ENCODE measurements around the gene PEAK3. TPM values are rescaled to one million over a fixed set of nuclear protein-coding genes. Genes with fewer than 3 reads are reported as not detected.

PEAK3 gene, protein sequence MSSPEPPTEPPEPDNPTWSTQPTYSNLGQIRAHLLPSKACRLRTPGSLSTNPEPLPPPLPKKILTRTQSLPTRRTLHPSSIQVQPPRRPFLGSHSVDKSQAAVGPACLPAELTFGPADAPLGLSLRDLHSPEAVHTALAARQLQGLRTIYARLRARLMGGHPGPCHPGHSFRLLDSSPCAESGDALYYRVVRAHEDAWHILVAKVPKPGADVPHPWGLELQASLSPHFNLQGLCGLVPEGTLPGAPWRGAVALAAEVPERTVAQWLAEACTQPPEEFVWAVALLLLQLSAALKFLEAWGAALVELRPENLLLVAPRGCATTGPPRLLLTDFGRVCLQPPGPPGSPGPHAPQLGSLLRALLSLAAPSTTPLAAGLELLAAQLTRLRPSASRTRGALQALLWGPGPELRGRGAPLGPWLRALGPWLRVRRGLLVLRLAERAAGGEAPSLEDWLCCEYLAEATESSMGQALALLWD
- not detected in 2 replicates for total RNA-seq (2014; rRNA removed; shearing (Covaris generic); ENCODE audit: low replicate concordance)

DNA sequence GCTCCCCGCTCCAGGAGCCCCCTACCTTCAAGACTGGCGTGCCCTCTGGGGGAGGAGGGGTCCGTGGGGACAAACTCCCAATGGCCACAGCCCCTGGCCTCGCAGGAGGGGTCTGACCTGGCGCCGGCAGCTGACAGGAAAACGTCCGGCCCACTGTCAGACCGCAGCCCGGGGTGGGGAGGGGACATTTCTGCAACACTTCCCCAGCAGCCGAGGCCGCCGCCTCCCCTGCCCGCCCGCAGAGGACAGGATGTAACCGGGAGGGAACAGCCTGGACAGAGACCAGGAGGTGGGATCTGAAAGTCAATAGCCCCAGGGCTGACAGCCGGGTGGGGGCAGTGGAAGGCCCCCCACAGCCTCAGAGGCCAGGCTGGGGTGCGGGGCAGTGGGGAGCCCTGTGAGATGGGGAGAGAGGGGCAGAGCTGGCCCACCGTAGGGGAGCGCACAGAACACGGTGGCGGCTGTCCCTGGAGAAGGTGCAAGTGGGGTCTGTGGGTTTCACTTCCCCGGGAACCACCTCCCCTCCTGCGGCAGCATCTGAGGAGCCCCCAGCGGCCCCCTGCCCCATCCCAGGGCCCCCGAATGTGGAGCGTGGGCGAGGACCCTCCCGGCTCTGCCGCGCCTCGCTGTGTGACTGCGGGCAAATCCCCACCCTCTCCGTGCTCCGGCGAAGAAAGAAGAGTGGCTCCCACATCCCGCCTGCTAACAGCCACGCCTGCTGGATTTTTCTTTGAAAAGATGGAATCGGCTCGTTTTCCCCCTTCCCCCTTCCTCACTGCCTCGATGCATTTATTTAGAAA lies at the start of gene PEAK3:
PEAK3 (minus strand) TSS at position 114 of the 800 bp plus-strand sequence. CDS start 1,244 bp downstream, outside the sequence.
- H3K9me3 ChIP-seq, result no peaks in the 10 kb centered on the region
- no peak for DNase-seq
- no peaks in the 10 kb centered on the region for H3K27me3 ChIP-seq
- no peaks in the 10 kb centered on the region for H3K36me3 ChIP-seq
- no peak within 1 kb of the TSS for H3K4me3 ChIP-seq

DNA sequence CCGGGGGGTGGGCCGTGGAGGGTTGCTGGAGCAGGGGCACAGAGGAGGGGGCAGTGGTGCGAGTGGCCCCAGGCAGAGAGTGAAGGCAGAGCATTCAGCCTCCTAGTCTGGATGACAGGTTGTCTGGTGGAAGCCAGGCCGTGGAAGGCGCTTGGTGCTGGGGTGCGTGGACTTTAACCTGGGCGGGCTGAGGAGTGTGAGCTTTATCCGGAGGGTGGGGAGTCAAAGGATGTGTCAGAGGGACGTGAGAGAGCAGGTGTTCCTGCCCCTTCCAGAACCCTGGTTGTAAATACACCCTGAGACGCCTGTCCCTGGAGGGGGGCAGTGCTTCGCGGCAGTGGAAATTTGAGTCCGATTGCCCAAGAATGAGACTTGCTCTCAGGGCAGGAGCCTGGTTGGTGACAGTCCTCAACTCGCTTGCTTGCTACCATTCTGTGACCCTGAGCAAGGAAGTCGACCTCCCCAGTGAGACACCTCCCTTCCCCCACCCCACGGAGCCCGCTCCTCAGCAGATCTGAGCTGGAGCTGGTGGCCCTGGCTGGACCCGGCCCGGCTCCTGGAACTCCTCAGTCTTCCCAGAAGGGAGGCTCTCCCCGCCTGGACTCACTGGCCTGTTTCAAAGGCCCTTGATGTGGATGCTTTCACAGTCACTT lies 48.8 kb upstream of the PEAK3 start:
- H3K36me3 ChIP-seq, result peaks cover 13% of the 10 kb centered on the region

DNA sequence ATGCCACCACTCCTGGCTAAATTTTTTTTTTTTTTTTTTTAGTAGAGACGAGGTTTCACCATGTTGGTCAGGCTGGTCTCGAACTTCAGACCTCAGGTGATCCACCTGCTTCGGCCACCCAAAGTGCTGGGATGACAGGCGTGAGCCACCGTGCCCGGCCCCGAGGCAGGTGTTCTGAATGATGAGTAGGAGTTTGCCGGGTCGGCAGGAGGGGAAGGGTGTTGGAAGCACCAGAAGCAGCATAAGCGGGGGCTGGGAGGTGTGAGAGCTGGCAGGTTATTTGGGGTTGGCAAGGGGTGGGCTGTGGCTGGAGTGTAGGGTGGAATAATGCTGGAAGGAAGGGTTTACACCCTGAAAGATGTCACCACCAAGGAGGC lies 48.3 kb upstream of the PEAK3 start:
- no peak for DNase-seq
- Histone ChIP-seq H3K27me3 (no peaks in the 10 kb centered on the region), H3K36me3 (peaks cover 13% of the 10 kb centered on the region), H3K9me3 (no peaks in the 10 kb centered on the region), H3K4me3 (no peak overlapping the region)

More for the DNA sequence above, 48.8 kb upstream of the PEAK3 start:
- no peaks in the 10 kb centered on the region for H3K27me3 ChIP-seq
- no peaks in the 10 kb centered on the region for H3K9me3 ChIP-seq
- H3K4me3 ChIP-seq, result no peak overlapping the region
- DNase-seq, result no peak

DNA sequence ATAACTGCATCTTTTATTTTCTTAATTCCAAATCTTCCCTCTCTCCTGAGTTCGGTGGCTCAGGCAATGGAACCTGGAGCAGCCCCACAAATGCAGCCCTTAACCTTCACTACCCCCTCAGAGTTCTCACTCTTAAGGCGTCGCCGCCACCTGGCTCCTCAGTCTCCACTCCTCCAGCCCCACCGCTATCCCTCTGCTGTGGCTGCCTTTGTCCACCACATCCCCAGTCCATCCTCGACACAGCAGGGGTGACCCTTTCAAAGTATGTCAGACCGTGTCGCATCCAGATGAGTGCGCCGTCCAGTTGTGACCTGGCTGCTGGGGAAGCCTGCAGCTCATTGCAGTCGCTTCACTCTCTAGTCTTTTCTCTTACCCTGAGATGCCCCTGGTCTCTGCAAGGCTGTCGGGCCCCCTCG lies 47.5 kb upstream of the PEAK3 start:
- no peaks in the 10 kb centered on the region for H3K9me3 ChIP-seq
- H3K4me3 ChIP-seq, result peak overlapping the region; percentile 78
- H3K36me3 ChIP-seq, result peaks cover 15% of the 10 kb centered on the region
- no peaks in the 10 kb centered on the region for H3K27me3 ChIP-seq
- no peak for DNase-seq

DNA sequence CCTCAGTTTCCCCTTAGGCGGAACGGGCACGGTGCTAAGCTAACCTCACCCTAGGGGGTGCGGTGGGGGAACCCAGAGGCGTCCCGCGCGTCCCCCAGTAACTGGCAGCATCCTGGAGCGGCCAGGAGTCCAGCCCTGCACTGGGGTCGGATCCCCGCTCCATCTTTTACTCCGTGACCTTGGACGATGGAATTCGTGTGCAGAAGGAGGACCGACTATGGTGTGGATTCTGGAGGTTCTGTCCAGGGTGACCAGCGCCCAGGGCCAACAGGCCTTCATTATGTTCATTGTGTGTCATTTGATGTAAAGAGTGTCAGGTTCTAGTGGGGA lies 47.1 kb upstream of the PEAK3 start:
- DNase-seq, result no peak
- Histone ChIP-seq H3K9me3 (no peaks in the 10 kb centered on the region), H3K27me3 (no peaks in the 10 kb centered on the region), H3K4me3 (peak overlapping the region; percentile 78), H3K36me3 (peaks cover 15% of the 10 kb centered on the region)

DNA sequence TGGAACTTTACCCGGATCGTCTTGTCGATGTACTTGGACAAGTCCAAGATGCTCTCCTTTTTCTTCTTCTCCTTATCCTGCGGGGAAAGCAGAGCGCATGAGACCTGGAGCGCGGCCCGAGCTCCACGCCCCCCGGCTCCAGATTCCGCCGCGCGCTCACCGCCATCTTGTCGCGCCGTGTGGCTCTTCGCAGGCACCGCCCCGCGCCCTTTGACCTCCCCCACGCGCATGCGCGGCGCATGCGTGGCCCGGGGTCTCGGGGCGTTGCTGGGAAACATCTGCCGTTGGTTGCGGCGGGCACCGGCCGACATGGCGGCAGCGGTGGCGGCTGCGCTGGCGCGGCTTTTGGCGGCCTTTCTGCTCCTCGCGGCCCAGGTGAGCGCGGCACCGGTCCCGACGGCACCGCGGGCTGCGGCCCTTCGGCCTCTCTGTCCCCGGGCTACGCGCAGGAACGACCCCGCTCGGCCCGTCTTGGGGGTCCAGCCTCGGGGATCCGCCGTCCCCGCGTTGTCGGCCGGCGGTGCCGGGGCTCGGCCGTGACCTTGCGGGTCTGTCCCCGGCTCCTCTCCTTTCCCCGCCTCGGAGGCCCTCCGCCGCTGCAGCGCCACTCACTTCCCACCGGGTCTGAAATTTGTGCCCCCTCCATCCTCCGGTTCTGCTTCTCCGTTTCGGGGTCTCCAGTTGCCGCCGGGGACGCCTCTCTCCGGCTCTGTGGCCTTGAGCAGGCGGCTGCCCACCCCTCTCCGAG lies 46.6 kb upstream of the PEAK3 start, which contains the start of the genes LSM7 and SPPL2B:
LSM7 (minus strand) TSS at position 186 of the 748 bp plus-strand sequence; CDS start at position 166, 20 bp downstream.
SPPL2B (plus strand) TSS at position 284 of the 748 bp plus-strand sequence; CDS start at position 310, 26 bp downstream.
- Histone ChIP-seq H3K4me3 (peak within 1 kb of the TSS; percentile 78), H3K9me3 (no peaks in the 10 kb centered on the region), H3K36me3 (peaks cover 15% of the 10 kb centered on the region), H3K27me3 (no peaks in the 10 kb centered on the region)
- peak; percentile 77 for DNase-seq

DNA sequence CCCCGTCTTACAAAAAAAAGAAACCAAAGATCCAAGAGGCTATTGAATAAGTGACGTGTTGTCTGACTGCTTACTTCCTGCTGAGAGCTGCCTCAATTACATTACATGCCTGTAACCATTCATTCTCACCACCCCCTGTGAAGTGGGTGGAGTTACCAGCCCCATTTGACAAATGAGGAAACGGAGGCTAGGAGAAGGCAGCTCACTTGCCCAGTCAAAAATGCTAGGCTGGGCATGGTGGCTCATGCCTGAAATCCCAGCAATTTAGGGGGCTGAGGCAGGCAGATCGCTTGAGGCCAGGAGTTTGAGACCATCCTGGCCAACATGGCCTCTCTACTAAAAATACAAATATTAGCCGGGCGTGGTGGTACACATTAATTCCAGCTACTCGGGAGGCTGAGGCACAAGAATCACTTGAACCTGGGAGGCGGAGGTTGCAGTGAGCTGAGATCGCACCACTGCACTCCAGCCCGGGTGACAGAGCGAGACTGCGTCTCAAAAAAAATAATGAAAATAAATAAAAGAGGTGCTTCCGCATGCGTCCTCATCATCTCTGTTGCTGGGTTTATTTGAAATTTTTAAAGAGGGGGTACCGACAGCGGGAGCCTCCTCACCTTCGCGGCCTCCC lies 45.9 kb upstream of the PEAK3 start:
- H3K27me3 ChIP-seq, result no peaks in the 10 kb centered on the region
- H3K9me3 ChIP-seq, result no peaks in the 10 kb centered on the region
- H3K4me3 ChIP-seq, result peak overlapping the region; percentile 78
- DNase-seq, result peak; percentile 62
- peaks cover 15% of the 10 kb centered on the region for H3K36me3 ChIP-seq

DNA sequence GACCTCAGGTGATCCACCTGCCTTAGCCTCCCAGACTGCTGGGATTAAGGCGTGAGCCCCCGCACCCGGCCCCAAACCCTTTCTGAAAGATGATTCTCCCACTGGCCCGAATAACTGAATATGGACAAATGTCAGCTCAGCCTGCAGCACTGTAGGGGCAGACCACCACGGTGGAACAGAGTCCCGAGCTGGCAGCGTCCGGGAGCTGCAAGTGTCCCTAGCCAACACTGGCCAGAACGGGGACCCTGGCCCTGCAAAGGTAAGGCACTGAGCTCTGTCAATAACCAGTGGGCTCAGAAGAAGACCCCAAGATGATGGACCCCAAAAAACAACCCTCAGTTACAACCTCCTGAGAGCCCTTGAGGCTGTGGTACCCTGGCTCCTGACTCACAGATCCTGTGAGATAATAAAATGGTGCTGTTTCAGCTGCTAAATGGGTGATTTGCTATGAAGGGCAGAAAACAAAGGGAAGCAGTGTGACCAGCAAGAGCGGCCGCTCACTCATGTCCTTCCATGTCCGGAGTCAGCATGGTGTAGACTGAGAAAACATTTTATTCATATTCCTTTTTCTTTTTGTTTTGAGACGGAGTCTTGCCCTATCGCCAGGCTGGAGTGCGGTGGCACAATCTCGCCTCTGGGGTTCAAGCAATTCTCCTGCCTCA lies 44.9 kb upstream of the PEAK3 start:
- H3K9me3 ChIP-seq, result no peaks in the 10 kb centered on the region
- H3K4me3 ChIP-seq, result peak overlapping the region; percentile 78
- peaks cover 15% of the 10 kb centered on the region for H3K36me3 ChIP-seq
- DNase-seq, result no peak
- H3K27me3 ChIP-seq, result no peaks in the 10 kb centered on the region

DNA sequence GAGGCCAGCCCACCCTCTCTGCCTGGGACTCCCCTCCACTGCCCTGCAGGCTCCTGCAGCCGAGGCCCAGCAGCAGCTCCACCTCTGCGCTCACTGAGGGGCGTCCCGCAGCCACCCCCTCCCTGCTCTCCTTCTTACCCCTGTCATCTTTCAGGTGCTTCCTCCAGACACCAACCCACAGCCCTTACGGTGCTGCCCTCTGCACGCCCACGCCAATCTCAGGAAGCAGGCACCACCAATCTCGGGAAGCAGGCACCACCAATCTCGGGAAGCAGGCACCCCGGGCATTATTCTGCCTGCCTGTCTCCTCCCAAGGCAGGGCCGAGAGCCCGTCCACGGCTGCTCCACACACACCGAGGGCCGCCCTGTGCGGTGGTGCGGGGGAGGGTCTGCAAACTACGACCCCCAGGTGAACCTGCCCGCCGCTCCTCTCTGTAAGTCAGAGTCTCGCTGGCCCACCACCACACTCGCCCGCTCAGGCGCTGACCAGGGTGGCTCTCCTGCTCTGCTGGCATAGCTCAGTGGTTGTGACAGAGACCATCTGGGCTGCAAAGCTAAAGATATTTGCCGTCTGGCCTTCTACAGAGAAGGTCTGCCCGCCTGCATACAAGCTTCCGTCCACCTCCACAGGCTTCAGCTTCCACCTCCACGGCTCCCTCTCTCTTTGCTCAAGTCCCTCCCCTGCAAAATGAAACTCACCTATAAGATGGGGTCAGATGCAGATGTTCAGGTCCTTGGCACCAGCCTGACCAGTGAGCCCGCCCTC lies 43.5 kb upstream of the PEAK3 start:
- Histone ChIP-seq H3K9me3 (no peaks in the 10 kb centered on the region), H3K4me3 (no peak overlapping the region), H3K27me3 (no peaks in the 10 kb centered on the region), H3K36me3 (peaks cover 15% of the 10 kb centered on the region)
- no peak for DNase-seq

DNA sequence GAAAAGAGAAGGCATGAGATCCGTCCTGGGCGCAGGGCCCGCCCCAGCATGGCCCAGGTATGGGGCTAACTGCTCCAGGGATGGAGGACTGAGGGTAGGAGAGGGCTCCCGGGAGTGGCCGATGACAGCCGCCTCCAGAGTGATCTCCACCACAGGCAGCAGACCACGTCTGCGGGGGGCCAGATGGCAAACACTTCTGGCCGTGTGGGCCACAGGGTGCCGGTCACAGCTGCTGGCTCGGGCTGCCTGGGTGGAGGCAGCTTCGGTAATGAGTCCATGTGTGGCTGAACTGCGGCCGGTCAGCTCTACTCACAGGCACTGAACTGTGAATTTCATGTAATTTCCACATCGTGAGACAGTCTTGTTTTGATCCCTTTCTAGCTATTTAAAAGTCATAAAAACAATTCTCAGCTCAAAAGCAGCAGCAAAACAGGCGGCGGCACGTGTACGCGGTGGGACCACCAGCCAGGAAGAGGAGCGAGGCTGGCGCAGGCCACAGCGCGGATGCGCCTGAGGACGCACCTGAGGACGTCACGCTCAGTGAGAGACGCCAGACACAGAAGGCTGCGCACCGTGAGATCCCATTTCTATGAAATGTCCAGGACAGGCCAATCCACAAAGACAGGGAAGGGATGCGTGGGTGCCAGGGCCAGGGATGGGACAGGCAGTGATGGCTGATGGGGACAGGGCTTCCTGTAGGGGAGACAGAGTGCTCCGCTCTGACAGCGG lies 42.4 kb upstream of the PEAK3 start:
- Histone ChIP-seq H3K36me3 (peaks cover 15% of the 10 kb centered on the region), H3K9me3 (no peaks in the 10 kb centered on the region), H3K4me3 (no peak overlapping the region), H3K27me3 (no peaks in the 10 kb centered on the region)
- DNase-seq, result no peak

DNA sequence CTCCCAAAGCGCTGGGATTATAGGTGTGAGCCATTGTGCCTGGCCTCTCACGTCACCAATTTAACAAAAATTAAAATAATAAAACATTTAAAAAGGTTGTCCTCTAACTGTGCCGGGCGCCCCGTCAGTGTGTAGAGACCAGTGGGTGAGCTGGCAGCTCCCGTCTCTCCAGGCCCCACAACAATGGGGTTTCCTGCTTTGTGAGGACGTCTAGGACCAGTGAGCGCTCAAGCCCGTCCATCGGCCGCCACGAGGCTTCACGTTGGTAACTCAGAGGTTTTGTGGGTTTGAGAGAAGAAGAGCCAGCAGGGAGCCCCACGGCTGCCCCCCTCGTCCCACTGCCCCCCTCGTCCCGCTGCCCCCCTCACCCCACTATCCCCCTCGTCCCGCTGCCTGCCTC lies 41.7 kb upstream of the PEAK3 start:
- Histone ChIP-seq H3K4me3 (no peak overlapping the region), H3K9me3 (no peaks in the 10 kb centered on the region), H3K36me3 (peaks cover 15% of the 10 kb centered on the region), H3K27me3 (no peaks in the 10 kb centered on the region)
- no peak for DNase-seq

DNA sequence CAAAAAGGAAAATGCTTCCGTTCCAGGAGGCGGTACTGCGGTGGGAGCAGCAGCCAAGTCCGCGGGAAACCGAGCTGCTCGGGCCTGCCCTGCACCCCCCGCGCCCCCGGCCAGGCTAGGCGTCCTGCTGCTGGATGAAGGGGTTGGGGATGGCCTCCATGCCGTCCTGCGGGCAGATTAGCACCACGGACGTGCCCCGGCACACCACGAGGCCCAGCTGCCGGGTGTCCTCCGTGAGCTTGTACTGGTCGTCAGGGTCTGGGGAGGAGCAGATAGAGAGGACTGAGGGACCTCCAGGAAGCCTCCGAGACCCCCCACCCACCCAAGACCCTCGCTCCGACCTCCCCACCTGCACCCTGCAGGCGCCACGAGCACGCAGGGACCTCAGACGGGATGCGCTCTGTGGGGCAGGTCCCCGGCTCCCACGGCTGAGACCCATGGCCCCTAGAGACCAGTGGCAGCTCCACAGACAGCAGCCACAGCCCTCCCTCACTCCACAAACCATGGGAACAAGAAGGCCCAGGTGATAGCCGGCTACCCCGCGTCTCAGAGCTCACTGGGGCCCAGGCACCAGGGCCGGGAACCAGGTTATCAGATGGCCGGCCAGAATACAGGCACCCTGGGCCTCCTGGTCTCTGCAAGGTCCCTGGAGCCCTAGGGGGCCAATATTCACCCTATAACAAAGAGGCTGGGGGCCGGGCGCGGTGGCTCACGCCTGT lies 39.7 kb upstream of the PEAK3 start:
- Histone ChIP-seq H3K4me3 (no peak overlapping the region), H3K27me3 (no peaks in the 10 kb centered on the region), H3K9me3 (no peaks in the 10 kb centered on the region), H3K36me3 (peaks cover 11% of the 10 kb centered on the region)
- DNase-seq, result no peak

DNA sequence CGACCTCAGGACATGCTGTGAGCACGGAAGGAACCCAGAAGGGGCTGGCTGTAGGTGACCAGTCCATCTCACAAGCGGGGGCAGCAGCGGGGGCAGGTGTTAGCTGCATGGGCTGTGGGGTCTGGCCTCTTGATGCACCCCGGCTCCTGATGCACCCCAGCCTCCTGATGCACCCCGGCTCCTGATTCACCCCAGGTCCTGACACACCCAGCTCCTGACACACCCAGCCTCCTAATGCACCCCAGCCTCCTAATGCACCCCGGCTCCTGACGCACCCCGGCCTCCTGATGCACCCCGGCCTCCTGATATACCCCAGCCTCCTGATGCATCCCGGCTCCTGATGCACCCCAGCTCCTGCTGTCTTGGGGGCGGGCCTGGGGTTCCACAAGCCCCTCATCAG lies 39.0 kb upstream of the PEAK3 start:
- no peak for DNase-seq
- Histone ChIP-seq H3K9me3 (no peaks in the 10 kb centered on the region), H3K27me3 (no peaks in the 10 kb centered on the region), H3K36me3 (peaks cover 4% of the 10 kb centered on the region), H3K4me3 (no peak overlapping the region)

DNA sequence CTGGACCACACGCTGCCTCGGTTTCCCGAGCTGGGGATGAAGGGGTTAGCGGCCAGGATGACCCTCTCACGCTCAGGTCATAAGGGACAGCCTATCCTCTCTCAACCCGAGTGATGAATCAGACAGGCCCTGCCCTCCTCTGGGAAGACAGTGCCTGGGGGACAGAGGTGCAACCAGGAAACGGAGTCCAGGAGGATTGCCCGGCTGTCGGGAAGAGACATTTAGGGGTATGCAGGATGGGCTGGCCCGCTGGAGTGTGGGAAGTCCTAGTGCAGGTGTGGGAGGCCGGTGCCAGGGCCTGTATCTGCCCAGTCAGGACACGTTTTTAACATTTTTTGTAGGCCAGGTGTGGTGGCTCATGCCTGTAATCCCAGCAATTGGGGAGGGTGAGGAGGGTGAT lies 38.1 kb upstream of the PEAK3 start:
- no peaks in the 10 kb centered on the region for H3K9me3 ChIP-seq
- H3K36me3 ChIP-seq, result peaks cover 2% of the 10 kb centered on the region; the same call in 1 of the 2 replicates
- no peaks in the 10 kb centered on the region for H3K27me3 ChIP-seq
- H3K4me3 ChIP-seq, result no peak overlapping the region
- no peak for DNase-seq

Measured in MG63 (cell line).